ENCODE data around the gene TPSAB1. TPM values are rescaled to one million over a fixed set of nuclear protein-coding genes. Genes with fewer than 3 reads are reported as not detected.

Gene TPSAB1
- total RNA-seq, 1 donor from 2014 or later: not detected

- no peaks in the 10 kb centered on the region for H3K4me1 Mint-ChIP-seq (ENCODE audit: low read depth)
- H3K9me3 Mint-ChIP-seq (ENCODE audit: low read depth): no peaks in the 10 kb centered on the region
- DNase-seq (ENCODE audit: low spot score, unreplicated experiment): no peak
- no peak overlapping the region for H3K27ac Mint-ChIP-seq
- H3K27me3 Mint-ChIP-seq: no peaks in the 10 kb centered on the region
- no peak overlapping the region for H3K4me3 Mint-ChIP-seq (ENCODE audit: low read depth)
- peaks cover 4% of the 10 kb centered on the region for H3K36me3 Mint-ChIP-seq (ENCODE audit: insufficient read depth)
- TF ChIP-seq CTCF (IDR thresholded peaks at IDR 0.05; ENCODE audit: unreplicated experiment): no peak
Measured at GRCh38 chr16:1206326-1206725, 34.2 kb upstream of the TPSAB1 start.

- H3K36me3 Mint-ChIP-seq (ENCODE audit: insufficient read depth): peaks cover 3% of the 10 kb centered on the region
- no peaks in the 10 kb centered on the region for H3K4me1 Mint-ChIP-seq (ENCODE audit: low read depth)
- TF ChIP-seq CTCF (IDR thresholded peaks at IDR 0.05; ENCODE audit: unreplicated experiment): no peak
- no peak overlapping the region for H3K4me3 Mint-ChIP-seq (ENCODE audit: low read depth)
- H3K27me3 Mint-ChIP-seq: no peaks in the 10 kb centered on the region
- DNase-seq (ENCODE audit: low spot score, unreplicated experiment): no peak
- no peaks in the 10 kb centered on the region for H3K9me3 Mint-ChIP-seq (ENCODE audit: low read depth)
- no peak overlapping the region for H3K27ac Mint-ChIP-seq
Measured at GRCh38 chr16:1206786-1207185, 33.7 kb upstream of the TPSAB1 start.

- DNase-seq (ENCODE audit: low spot score, unreplicated experiment): no peak
- TF ChIP-seq CTCF (IDR thresholded peaks at IDR 0.05; ENCODE audit: unreplicated experiment): no peak
- no peaks in the 10 kb centered on the region for H3K9me3 Mint-ChIP-seq (ENCODE audit: low read depth)
- H3K4me1 Mint-ChIP-seq (ENCODE audit: low read depth): no peaks in the 10 kb centered on the region
- no peak overlapping the region for H3K27ac Mint-ChIP-seq
- no peaks in the 10 kb centered on the region for H3K27me3 Mint-ChIP-seq
- peaks cover 3% of the 10 kb centered on the region for H3K36me3 Mint-ChIP-seq (ENCODE audit: insufficient read depth)
- no peak overlapping the region for H3K4me3 Mint-ChIP-seq (ENCODE audit: low read depth)
Measured at GRCh38 chr16:1208239-1208830, 32.2 kb upstream of the TPSAB1 start.

- Mint-ChIP-seq H3K4me3 (ENCODE audit: low read depth) (no peak overlapping the region), H3K27me3 (no peaks in the 10 kb centered on the region), H3K27ac (no peak overlapping the region), H3K4me1 (ENCODE audit: low read depth) (no peaks in the 10 kb centered on the region), H3K9me3 (ENCODE audit: low read depth) (no peaks in the 10 kb centered on the region), H3K36me3 (ENCODE audit: insufficient read depth) (peaks cover 3% of the 10 kb centered on the region)
- no peak for TF ChIP-seq CTCF (IDR thresholded peaks at IDR 0.05; ENCODE audit: unreplicated experiment)
- DNase-seq (ENCODE audit: low spot score, unreplicated experiment): no peak
Measured at GRCh38 chr16:1209081-1209480, 31.4 kb upstream of the TPSAB1 start.

- Mint-ChIP-seq H3K9me3 (ENCODE audit: low read depth) (no peaks in the 10 kb centered on the region), H3K4me1 (ENCODE audit: low read depth) (no peaks in the 10 kb centered on the region), H3K27ac (no peak overlapping the region), H3K36me3 (ENCODE audit: insufficient read depth) (peaks cover under 1% of the 10 kb centered on the region), H3K4me3 (ENCODE audit: low read depth) (no peak overlapping the region), H3K27me3 (no peaks in the 10 kb centered on the region)
- no peak for TF ChIP-seq CTCF (IDR thresholded peaks at IDR 0.05; ENCODE audit: unreplicated experiment)
- no peak for DNase-seq (ENCODE audit: low spot score, unreplicated experiment)
Measured at GRCh38 chr16:1210461-1210860, 30.0 kb upstream of the TPSAB1 start.
